Measurements from ENCODE around the gene RPS29. TPM values are rescaled to one million over a fixed set of nuclear protein-coding genes. Genes with fewer than 3 reads are reported as not detected.

Gene RPS29
- total RNA-seq, 1 donor from 2014 or later: 1,338 TPM

DNA sequence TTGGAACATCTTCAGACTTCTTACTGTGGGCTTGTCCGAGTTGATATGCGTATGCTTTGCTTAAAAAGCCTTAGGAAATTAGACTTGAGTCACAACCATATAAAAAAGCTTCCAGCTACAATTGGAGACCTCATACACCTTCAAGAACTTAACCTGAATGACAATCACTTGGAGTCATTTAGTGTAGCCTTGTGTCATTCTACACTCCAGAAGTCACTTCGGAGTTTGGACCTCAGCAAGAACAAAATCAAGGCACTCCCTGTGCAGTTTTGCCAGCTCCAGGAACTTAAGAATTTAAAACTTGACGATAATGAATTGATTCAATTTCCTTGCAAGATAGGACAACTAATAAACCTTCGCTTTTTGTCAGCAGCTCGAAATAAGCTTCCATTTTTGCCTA lies 21.4 kb upstream of the RPS29 start:
- peaks cover 5% of the 10 kb centered on the region for H3K36me3 Mint-ChIP-seq
- no peaks in the 10 kb centered on the region for H3K27me3 Mint-ChIP-seq (ENCODE audit: low read depth)
- no peak overlapping the region for H3K27ac Mint-ChIP-seq
- H3K4me1 Mint-ChIP-seq: peaks cover 10% of the 10 kb centered on the region
- H3K9me3 Mint-ChIP-seq: no peaks in the 10 kb centered on the region
- no peak for DNase-seq (ENCODE audit: low spot score in 2 of 2, unreplicated experiment in 2 of 2)
- no peak overlapping the region for H3K4me3 Mint-ChIP-seq
- TF ChIP-seq, protein P1, sequence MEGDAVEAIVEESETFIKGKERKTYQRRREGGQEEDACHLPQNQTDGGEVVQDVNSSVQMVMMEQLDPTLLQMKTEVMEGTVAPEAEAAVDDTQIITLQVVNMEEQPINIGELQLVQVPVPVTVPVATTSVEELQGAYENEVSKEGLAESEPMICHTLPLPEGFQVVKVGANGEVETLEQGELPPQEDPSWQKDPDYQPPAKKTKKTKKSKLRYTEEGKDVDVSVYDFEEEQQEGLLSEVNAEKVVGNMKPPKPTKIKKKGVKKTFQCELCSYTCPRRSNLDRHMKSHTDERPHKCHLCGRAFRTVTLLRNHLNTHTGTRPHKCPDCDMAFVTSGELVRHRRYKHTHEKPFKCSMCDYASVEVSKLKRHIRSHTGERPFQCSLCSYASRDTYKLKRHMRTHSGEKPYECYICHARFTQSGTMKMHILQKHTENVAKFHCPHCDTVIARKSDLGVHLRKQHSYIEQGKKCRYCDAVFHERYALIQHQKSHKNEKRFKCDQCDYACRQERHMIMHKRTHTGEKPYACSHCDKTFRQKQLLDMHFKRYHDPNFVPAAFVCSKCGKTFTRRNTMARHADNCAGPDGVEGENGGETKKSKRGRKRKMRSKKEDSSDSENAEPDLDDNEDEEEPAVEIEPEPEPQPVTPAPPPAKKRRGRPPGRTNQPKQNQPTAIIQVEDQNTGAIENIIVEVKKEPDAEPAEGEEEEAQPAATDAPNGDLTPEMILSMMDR (IDR thresholded peaks at IDR 0.05; ENCODE audit: unreplicated experiment): no peak

DNA sequence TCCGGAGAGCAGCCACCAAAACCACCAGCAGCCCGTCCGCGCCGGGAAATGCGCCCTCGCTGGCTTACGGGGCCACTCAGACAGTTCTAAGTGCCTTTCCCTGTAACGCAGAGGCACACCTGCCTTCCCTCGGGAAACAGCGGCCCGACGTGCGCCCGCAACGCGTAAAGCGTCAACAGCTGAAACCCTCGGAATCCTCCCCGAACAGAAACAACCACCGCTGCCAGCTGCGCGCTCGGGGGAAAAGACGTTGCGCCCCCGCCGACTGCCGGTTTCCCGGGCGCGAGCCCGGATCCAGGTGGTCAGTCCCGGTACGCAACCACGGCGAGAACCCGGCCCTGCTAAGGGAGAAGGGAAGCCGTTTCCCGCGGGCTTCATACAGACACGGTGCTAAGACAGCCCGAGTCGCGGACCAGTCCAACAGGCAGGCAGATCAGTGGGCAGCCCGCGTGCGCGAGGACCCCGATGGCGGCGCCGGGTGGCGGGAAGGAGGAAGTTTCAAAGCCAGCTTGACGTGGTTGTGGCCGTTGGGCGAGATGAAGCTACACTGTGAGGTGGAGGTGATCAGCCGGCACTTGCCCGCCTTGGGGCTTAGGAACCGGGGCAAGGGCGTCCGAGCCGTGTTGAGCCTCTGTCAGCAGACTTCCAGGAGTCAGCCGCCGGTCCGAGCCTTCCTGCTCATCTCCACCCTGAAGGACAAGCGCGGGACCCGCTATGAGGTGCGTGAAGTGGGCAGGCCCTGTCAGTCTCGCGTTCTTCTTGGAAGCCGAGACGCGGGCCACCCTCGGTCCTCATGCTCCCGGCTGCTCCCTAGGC lies 12.5 kb upstream of the RPS29 start, which contains the start of gene LRR1:
LRR1 (plus strand) TSS at position 456 of the 816 bp plus-strand sequence; CDS start at position 537, 81 bp downstream.
- Mint-ChIP-seq H3K4me3 (peak within 1 kb of the TSS; percentile 82), H3K4me1 (peaks cover 44% of the 10 kb centered on the region), H3K27me3 (ENCODE audit: low read depth) (no peaks in the 10 kb centered on the region), H3K36me3 (no peaks in the 10 kb centered on the region), H3K9me3 (no peaks in the 10 kb centered on the region), H3K27ac (peak within 1 kb of the TSS; percentile 93)
- TF ChIP-seq, protein P1 (IDR thresholded peaks at IDR 0.05; ENCODE audit: unreplicated experiment): no peak
- DNase-seq (ENCODE audit: low spot score in 2 of 2, unreplicated experiment in 2 of 2): peak; percentile 63 to 86

DNA sequence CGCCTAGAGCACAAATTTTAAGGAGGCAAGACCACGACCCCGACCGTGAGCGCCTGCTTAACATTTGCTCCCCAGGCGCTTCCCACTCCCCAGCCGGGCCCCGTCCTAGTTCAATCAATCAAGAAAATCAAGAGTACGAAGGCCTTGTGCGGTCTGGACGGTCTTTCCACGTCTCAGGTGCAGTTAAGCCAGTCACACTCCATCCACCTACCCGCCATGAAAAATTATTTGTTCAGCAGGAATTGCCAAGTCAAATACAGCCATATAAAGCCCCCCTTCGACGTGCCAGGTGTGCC lies 12.0 kb upstream of the RPS29 start:
- Mint-ChIP-seq H3K4me3 (peak overlapping the region; percentile 82), H3K27me3 (ENCODE audit: low read depth) (no peaks in the 10 kb centered on the region), H3K4me1 (peaks cover 45% of the 10 kb centered on the region), H3K27ac (peak overlapping the region; percentile 93), H3K9me3 (no peaks in the 10 kb centered on the region), H3K36me3 (no peaks in the 10 kb centered on the region)
- DNase-seq (ENCODE audit: low spot score in 2 of 2, unreplicated experiment in 2 of 2): no peak
- TF ChIP-seq, protein P1 (IDR thresholded peaks at IDR 0.05; ENCODE audit: unreplicated experiment): no peak

DNA sequence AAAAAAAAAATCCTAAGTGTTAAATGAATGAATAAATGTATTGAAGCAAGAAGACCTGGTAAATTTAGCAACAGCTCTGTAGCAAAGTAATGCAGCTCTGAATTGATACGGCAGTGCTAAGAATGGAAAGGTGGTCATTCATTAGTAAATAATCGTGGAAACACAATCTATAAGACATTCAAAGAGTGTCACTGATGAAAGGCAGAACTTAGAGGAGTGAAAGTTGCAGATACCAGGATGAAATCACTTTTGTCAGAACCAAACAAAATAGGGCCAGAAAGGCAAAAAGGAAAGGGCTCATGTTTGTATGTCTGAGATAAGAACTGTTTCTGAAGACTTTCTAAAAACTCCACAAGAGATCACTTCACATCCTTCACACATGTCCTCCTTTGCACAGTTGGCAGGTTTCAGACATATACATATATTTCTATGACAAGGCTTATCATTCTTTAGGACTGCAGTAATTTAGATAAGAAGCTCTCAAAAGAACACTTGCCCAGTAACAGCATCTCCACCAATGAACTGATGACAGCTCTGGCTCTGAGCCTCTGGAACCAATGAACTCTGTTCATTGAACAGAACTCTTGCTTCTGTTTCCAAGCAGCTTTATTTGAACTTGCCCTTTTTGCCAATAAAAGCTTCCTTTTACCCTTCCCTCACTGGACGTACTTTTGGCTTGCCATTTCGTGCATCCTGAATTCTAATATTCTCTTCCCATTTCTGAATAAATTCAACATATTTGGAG lies 8.3 kb upstream of the RPS29 start:
- H3K9me3 Mint-ChIP-seq: no peaks in the 10 kb centered on the region
- H3K27me3 Mint-ChIP-seq (ENCODE audit: low read depth): no peaks in the 10 kb centered on the region
- H3K36me3 Mint-ChIP-seq: no peaks in the 10 kb centered on the region
- H3K4me3 Mint-ChIP-seq: peak overlapping the region; percentile 25
- peak overlapping the region; percentile 87 for H3K27ac Mint-ChIP-seq
- TF ChIP-seq, protein P1 (IDR thresholded peaks at IDR 0.05; ENCODE audit: unreplicated experiment): no peak
- H3K4me1 Mint-ChIP-seq: peaks cover 38% of the 10 kb centered on the region
- no peak for DNase-seq (ENCODE audit: low spot score in 2 of 2, unreplicated experiment in 2 of 2)

DNA sequence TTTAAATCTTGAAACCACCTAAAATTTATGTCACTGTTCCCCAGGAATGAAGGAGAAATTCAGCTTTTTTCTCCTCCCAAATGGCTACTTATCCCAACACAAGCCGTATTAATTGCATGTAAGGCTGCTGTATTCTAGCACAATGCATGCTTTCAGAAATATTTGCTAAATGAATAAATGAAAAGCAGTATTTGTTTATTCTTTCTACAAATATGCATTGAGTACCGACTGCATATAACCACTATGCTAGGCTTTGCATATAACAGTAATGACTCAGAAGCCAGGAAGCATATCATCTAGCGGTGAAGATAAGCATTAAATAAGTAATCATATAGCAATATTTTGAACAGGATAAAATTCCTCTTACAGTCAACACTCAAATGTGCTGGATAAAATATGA lies 6.8 kb upstream of the RPS29 start:
- Mint-ChIP-seq H3K4me3 (no peak overlapping the region), H3K27ac (no peak overlapping the region)
- TF ChIP-seq, protein P1 (IDR thresholded peaks at IDR 0.05; ENCODE audit: unreplicated experiment): no peak

More for the DNA sequence above, 6.8 kb upstream of the RPS29 start:
- Mint-ChIP-seq H3K27me3 (ENCODE audit: low read depth) (no peaks in the 10 kb centered on the region), H3K4me1 (peaks cover 34% of the 10 kb centered on the region), H3K36me3 (no peaks in the 10 kb centered on the region), H3K9me3 (no peaks in the 10 kb centered on the region)
- DNase-seq (ENCODE audit: low spot score in 2 of 2, unreplicated experiment in 2 of 2): no peak
